SK-N-SH (cell line): ENCODE measurements around the gene DPF3. TPM values are rescaled to one million over a fixed set of nuclear protein-coding genes. Genes with fewer than 3 reads are reported as not detected.

Experiments used
- CTCF ChIA-PET: fragments of 300-600, 350-600 bp; formaldehyde crosslinking; extraction: SDS; loops from one replicate; lab custom pipeline; 2021; lab: Yijun Ruan, JAX
- POLR2A ChIA-PET: fragments of 350-600 bp; sonication (Branson Sonifier 250); formaldehyde crosslinking; extraction: SDS; loops from one replicate; lab custom pipeline; 2020; ENCODE audit warnings: antibody characterized with exemption, inconsistent platforms; lab: Yijun Ruan, JAX
- DNase-seq: peaks from one replicate; pipeline ENCODE4 v3.0.0; 2012
- H2AFZ ChIP-seq: fragments of 200-600 bp; sonication (generic); 2 replicates; pipeline ENCODE4 v1.8.1; 2016; ENCODE audit warnings: antibody characterized with exemption, mild to moderate bottlenecking, low read depth
- H3F3A ChIP-seq: fragments of 200-600 bp; sonication (generic); replicated peaks from 2 replicates; pipeline ENCODE3; 2016; ENCODE audit warnings: antibody characterized with exemption, mild to moderate bottlenecking; ENCODE audit not compliant: insufficient read depth
- H3K27ac ChIP-seq, 2 experiments: fragments of 200-500 bp in 1 of 2; fragments of 200-600 bp in 1 of 2; sonication (Bioruptor generic) in 1 of 2; sonication (generic), shearing (Covaris generic) in 1 of 2; 2 replicates each; pipeline versions ENCODE4 v1.5.1 to v1.6.1; 2014 to 2016; ENCODE audit warnings: low read depth in 2 of 2, inconsistent platforms in 1 of 2, low read length in 1 of 2, mild to moderate bottlenecking in 1 of 2, mixed read lengths in 1 of 2
- H3K27me3 ChIP-seq: fragments of 200-600 bp; sonication (generic), shearing (Covaris generic); 2 replicates; pipeline ENCODE4 v1.6.1; 2016; ENCODE audit warnings: mixed run types; ENCODE audit not compliant: insufficient read depth
- H3K36me3 ChIP-seq, 2 experiments: fragments of 200-500 bp in 1 of 2; fragments of 200-600 bp in 1 of 2; sonication (Bioruptor generic) in 1 of 2; sonication (generic) in 1 of 2; replicated peaks in 1 of 2; 2 replicates each; pipeline versions ENCODE3 to v1.5.1; 2014 to 2016; ENCODE audit warnings: low read length in 1 of 2, mild to moderate bottlenecking in 1 of 2; ENCODE audit not compliant: insufficient read depth in 2 of 2, control insufficient read depth in 1 of 2
- H3K4me1 ChIP-seq, 2 experiments: fragments of 200-500 bp in 1 of 2; fragments of 200-600 bp in 1 of 2; sonication (Bioruptor generic) in 1 of 2; sonication (generic), shearing (Covaris generic) in 1 of 2; 2 replicates each; pipeline versions ENCODE4 v1.5.1 to v1.6.1; 2014 to 2016; ENCODE audit warnings: low read depth in 1 of 2, low read length in 1 of 2, mixed run types in 1 of 2; ENCODE audit not compliant: insufficient read depth in 2 of 2, control insufficient read depth in 1 of 2
- H3K4me2 ChIP-seq: fragments of 200-600 bp; sonication (generic), shearing (Covaris generic); 2 replicates; pipeline ENCODE4 v1.6.1; 2017; ENCODE audit warnings: mixed run types
- H3K4me3 ChIP-seq, 2 experiments: fragments of 200-500 bp in 1 of 2; fragments of 200-600 bp in 1 of 2; sonication (Bioruptor generic) in 1 of 2; sonication (generic), shearing (Covaris generic) in 1 of 2; 2 replicates each; pipeline versions ENCODE4 v1.5.1 to v1.8.1; 2014 to 2016; ENCODE audit warnings: low read depth in 2 of 2, inconsistent platforms in 1 of 2, low read length in 1 of 2, mild to moderate bottlenecking in 1 of 2, mixed read lengths in 1 of 2, moderate library complexity in 1 of 2
- H3K79me2 ChIP-seq: fragments of 200-600 bp; sonication (generic); 2 replicates; pipeline ENCODE4 v1.8.1; 2017; ENCODE audit warnings: mild to moderate bottlenecking; ENCODE audit not compliant: insufficient read depth
- H3K9ac ChIP-seq: fragments of 200-600 bp; sonication (generic); 2 replicates; pipeline ENCODE4 v1.6.1; 2017; ENCODE audit warnings: mixed run types
- H3K9me2 ChIP-seq: fragments of 200-600 bp; sonication (generic); 2 replicates; pipeline ENCODE4 v1.6.1; 2017; ENCODE audit warnings: mixed run types
- H3K9me3 ChIP-seq: fragments of 200-600 bp; sonication (generic); 2 replicates; pipeline ENCODE4 v1.6.1; 2017; ENCODE audit warnings: mixed run types, mild to moderate bottlenecking, moderate library complexity
- H4K20me1 ChIP-seq: fragments of 200-600 bp; sonication (generic); 2 replicates; pipeline ENCODE4 v1.6.1; 2017; ENCODE audit warnings: mild to moderate bottlenecking, mixed run types; ENCODE audit not compliant: insufficient read depth
- CHD2 ChIP-seq: fragments of 150-350 bp; IDR thresholded peaks from 2 replicates; pipeline ENCODE4 v1.6.1; 2018; ENCODE audit warnings: low read length; ENCODE audit not compliant: partially characterized antibody
- ELF1 ChIP-seq: IDR thresholded peaks from 2 replicates; pipeline ENCODE4 v1.4.0; 2012
- EZH2phosphoT487 ChIP-seq: fragments of 200-600 bp; sonication (generic); IDR thresholded peaks from 2 replicates; pipeline ENCODE4 v1.6.1; 2017; ENCODE audit warnings: low read depth, mixed run types, mild to moderate bottlenecking, antibody characterized with exemption, moderate library complexity, borderline replicate concordance
- FOSL2 ChIP-seq: IDR thresholded peaks from 2 replicates; pipeline ENCODE4 v1.4.0; 2012; ENCODE audit warnings: low read depth, mild to moderate bottlenecking, moderate library complexity, borderline replicate concordance
- FOXJ3 ChIP-seq: sonication (generic); formaldehyde crosslinking; IDR thresholded peaks from 2 replicates; pipeline ENCODE4 v1.5.1; 2020; ENCODE audit warnings: mild to moderate bottlenecking, missing genetic modification reagents
- FOXM1 ChIP-seq: IDR thresholded peaks from 2 replicates; pipeline ENCODE4 v1.4.0; 2012; ENCODE audit warnings: low read depth, mild to moderate bottlenecking
- GABPA ChIP-seq: IDR thresholded peaks from 2 replicates; pipeline ENCODE4 v1.4.0; 2012; ENCODE audit warnings: low read depth, mild to moderate bottlenecking
- GATA2 ChIP-seq: sonication (generic); formaldehyde crosslinking; IDR thresholded peaks from 2 replicates; pipeline ENCODE4 v1.5.0; 2020; ENCODE audit warnings: mild to moderate bottlenecking, missing genetic modification reagents
- JUND ChIP-seq: IDR thresholded peaks from 2 replicates; pipeline ENCODE4 v1.4.0; 2012
- MEF2A ChIP-seq: IDR thresholded peaks from 2 replicates; pipeline ENCODE4 v1.4.0; 2012; ENCODE audit warnings: low read depth, borderline replicate concordance
- MXI1 ChIP-seq: IDR thresholded peaks from 2 replicates; pipeline ENCODE4 v1.6.1; 2012; ENCODE audit warnings: mild to moderate bottlenecking, low read depth, low read length, improper control_type of control experiment
- NFIC ChIP-seq: IDR thresholded peaks from 2 replicates; pipeline ENCODE4 v1.4.0; 2012; ENCODE audit warnings: borderline replicate concordance
- RAD21 ChIP-seq: IDR thresholded peaks from 2 replicates; pipeline ENCODE4 v1.6.1; 2012; ENCODE audit warnings: mild to moderate bottlenecking, low read length
- RCOR1 ChIP-seq: fragments of 150-350 bp; IDR thresholded peaks from 2 replicates; pipeline ENCODE4 v1.6.1; 2017; ENCODE audit warnings: antibody characterized with exemption, low read length
- RFX5 ChIP-seq: IDR thresholded peaks from 2 replicates; pipeline ENCODE4 v1.6.1; 2012; ENCODE audit warnings: mild to moderate bottlenecking, improper control_type of control experiment, low read length
- SIN3A ChIP-seq: IDR thresholded peaks from 2 replicates; pipeline ENCODE4 v1.6.1; 2012; ENCODE audit warnings: low read depth, mild to moderate bottlenecking, low read length, moderate library complexity, borderline replicate concordance
- SMC3 ChIP-seq: IDR thresholded peaks from 2 replicates; pipeline ENCODE4 v1.6.1; 2012; ENCODE audit warnings: low read depth, low read length, improper control_type of control experiment
- TAF1 ChIP-seq: IDR thresholded peaks from 2 replicates; pipeline ENCODE4 v1.6.1; 2012; ENCODE audit warnings: low read depth, mild to moderate bottlenecking, low read length, moderate library complexity, borderline replicate concordance
- TCF12 ChIP-seq: IDR thresholded peaks from 2 replicates; pipeline ENCODE4 v1.4.0; 2012
- TEAD4 ChIP-seq: IDR thresholded peaks from 2 replicates; pipeline ENCODE4 v1.4.0; 2012; ENCODE audit warnings: mild to moderate bottlenecking, borderline replicate concordance; ENCODE audit not compliant: insufficient read depth
- YY1 ChIP-seq: IDR thresholded peaks from 2 replicates; pipeline ENCODE4 v1.4.0; 2012; ENCODE audit warnings: low read depth, mild to moderate bottlenecking
- WGBS: methylation state at CpG from one replicate; pipeline ENCODE4 v1.1.6; 2017; ENCODE audit warnings: low lambda C conversion rate; 5-methylcytosine and 5-hydroxymethylcytosine counted together
- polyA plus RNA-seq, 3 experiments: library from polyadenylated mRNA; depleted of rRNA; stranded (reverse); fragments of >200 nt; gene quantifications; 2 replicates each; pipeline ENCODE4 v1.2.3, GENCODE V29; 2012
- TF ChIP-seq, protein P1 (sequence below): fragments of 150-350 bp; IDR thresholded peaks from 2 replicates; pipeline ENCODE4 v1.6.1; 2017; ENCODE audit warnings: antibody characterized with exemption, low read length, low read depth, borderline replicate concordance
- TF ChIP-seq, protein P2 (sequence below): fragments of 150-350 bp; IDR thresholded peaks from 2 replicates; pipeline ENCODE4 v1.6.1; 2016; ENCODE audit warnings: mild to moderate bottlenecking, low read depth, low read length
- TF ChIP-seq, protein P3 (sequence below): IDR thresholded peaks from 2 replicates; pipeline ENCODE4 v1.6.1; 2012; ENCODE audit warnings: mild to moderate bottlenecking, low read depth, low read length, moderate library complexity
- TF ChIP-seq, protein P4 (sequence below): fragments of 200-600 bp; sonication (generic); IDR thresholded peaks from 2 replicates; pipeline ENCODE4 v1.6.1; 2017; ENCODE audit warnings: antibody characterized with exemption, mild to moderate bottlenecking, moderate library complexity
- TF ChIP-seq, protein P5 (sequence below): IDR thresholded peaks from 2 replicates; pipeline ENCODE4; 2012
- TF ChIP-seq, protein P6 (sequence below): IDR thresholded peaks from 2 replicates; pipeline ENCODE4 v1.4.0; 2012; ENCODE audit warnings: low read depth

The DPF3 gene
- polyA plus RNA-seq, 1 of the 3 experiments (the other 2 are of a cell fraction): 2.8 TPM

- H3K9ac ChIP-seq: no peak overlapping the region
- no peaks in the 10 kb centered on the region for H3F3A ChIP-seq
- no peaks in the 10 kb centered on the region for H3K36me3 ChIP-seq
- 45% methylated on average over 3 of the region's 3 CpGs for WGBS
- POLR2A ChIA-PET: no interaction called here
- H3K79me2 ChIP-seq: no peaks in the 10 kb centered on the region
- H4K20me1 ChIP-seq: no peaks in the 10 kb centered on the region
- peak; percentile 71 for DNase-seq
- H3K27me3 ChIP-seq: no peaks in the 10 kb centered on the region
- H3K9me3 ChIP-seq: no peaks in the 10 kb centered on the region
- H3K4me2 ChIP-seq: no peak overlapping the region
- peaks cover 23 to 54% of the 10 kb centered on the region in 2 experiments; a peak in 3 of 4 replicates for H3K4me1 ChIP-seq
- CTCF ChIA-PET: interaction anchor here (1.2 to 5.0 kb wide), 8 partner anchors 11 to 221 kb away, joined by 3 to 42 read pairs (median 6); partner anchors contain the start of gene DPF3
- H3K9me2 ChIP-seq: no peaks in the 10 kb centered on the region
- no peak overlapping the region; a peak in 1 of 4 replicates for H3K4me3 ChIP-seq
- peak overlapping the region in 1 of 2 experiments; percentile 89; a peak in 2 of 4 replicates for H3K27ac ChIP-seq
- no peak overlapping the region for H2AFZ ChIP-seq
- TF ChIP-seq SIN3A (no peak), FOXJ3 (CRISPR knock-in tag) (no peak), CHD2 (no peak), YY1 (peak; percentile 13; the same call in 1 of the 2 replicates), GABPA (no peak), FOXM1 (no peak), SMC3 (0 out of 2 replicates have a peak, but pooled peaks have one; percentile 29), EZH2phosphoT487 (no peak), TAF1 (no peak), MXI1 (no peak), GATA2 (CRISPR knock-in tag) (no peak), RFX5 (no peak), TCF12 (peak; percentile 73; the same call in 1 of the 2 replicates), TEAD4 (no peak), FOSL2 (no peak), RAD21 (peak; percentile 53), ELF1 (no peak), MEF2A (no peak), RCOR1 (no peak), NFIC (no peak; the same call in 1 of the 2 replicates), JUND (no peak)
- TF ChIP-seq, protein P1, sequence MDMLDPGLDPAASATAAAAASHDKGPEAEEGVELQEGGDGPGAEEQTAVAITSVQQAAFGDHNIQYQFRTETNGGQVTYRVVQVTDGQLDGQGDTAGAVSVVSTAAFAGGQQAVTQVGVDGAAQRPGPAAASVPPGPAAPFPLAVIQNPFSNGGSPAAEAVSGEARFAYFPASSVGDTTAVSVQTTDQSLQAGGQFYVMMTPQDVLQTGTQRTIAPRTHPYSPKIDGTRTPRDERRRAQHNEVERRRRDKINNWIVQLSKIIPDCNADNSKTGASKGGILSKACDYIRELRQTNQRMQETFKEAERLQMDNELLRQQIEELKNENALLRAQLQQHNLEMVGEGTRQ: no peak
- TF ChIP-seq, protein P2, sequence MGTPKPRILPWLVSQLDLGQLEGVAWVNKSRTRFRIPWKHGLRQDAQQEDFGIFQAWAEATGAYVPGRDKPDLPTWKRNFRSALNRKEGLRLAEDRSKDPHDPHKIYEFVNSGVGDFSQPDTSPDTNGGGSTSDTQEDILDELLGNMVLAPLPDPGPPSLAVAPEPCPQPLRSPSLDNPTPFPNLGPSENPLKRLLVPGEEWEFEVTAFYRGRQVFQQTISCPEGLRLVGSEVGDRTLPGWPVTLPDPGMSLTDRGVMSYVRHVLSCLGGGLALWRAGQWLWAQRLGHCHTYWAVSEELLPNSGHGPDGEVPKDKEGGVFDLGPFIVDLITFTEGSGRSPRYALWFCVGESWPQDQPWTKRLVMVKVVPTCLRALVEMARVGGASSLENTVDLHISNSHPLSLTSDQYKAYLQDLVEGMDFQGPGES: no peak
- TF ChIP-seq, protein P3, sequence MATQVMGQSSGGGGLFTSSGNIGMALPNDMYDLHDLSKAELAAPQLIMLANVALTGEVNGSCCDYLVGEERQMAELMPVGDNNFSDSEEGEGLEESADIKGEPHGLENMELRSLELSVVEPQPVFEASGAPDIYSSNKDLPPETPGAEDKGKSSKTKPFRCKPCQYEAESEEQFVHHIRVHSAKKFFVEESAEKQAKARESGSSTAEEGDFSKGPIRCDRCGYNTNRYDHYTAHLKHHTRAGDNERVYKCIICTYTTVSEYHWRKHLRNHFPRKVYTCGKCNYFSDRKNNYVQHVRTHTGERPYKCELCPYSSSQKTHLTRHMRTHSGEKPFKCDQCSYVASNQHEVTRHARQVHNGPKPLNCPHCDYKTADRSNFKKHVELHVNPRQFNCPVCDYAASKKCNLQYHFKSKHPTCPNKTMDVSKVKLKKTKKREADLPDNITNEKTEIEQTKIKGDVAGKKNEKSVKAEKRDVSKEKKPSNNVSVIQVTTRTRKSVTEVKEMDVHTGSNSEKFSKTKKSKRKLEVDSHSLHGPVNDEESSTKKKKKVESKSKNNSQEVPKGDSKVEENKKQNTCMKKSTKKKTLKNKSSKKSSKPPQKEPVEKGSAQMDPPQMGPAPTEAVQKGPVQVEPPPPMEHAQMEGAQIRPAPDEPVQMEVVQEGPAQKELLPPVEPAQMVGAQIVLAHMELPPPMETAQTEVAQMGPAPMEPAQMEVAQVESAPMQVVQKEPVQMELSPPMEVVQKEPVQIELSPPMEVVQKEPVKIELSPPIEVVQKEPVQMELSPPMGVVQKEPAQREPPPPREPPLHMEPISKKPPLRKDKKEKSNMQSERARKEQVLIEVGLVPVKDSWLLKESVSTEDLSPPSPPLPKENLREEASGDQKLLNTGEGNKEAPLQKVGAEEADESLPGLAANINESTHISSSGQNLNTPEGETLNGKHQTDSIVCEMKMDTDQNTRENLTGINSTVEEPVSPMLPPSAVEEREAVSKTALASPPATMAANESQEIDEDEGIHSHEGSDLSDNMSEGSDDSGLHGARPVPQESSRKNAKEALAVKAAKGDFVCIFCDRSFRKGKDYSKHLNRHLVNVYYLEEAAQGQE: no peak
- TF ChIP-seq, protein P4, sequence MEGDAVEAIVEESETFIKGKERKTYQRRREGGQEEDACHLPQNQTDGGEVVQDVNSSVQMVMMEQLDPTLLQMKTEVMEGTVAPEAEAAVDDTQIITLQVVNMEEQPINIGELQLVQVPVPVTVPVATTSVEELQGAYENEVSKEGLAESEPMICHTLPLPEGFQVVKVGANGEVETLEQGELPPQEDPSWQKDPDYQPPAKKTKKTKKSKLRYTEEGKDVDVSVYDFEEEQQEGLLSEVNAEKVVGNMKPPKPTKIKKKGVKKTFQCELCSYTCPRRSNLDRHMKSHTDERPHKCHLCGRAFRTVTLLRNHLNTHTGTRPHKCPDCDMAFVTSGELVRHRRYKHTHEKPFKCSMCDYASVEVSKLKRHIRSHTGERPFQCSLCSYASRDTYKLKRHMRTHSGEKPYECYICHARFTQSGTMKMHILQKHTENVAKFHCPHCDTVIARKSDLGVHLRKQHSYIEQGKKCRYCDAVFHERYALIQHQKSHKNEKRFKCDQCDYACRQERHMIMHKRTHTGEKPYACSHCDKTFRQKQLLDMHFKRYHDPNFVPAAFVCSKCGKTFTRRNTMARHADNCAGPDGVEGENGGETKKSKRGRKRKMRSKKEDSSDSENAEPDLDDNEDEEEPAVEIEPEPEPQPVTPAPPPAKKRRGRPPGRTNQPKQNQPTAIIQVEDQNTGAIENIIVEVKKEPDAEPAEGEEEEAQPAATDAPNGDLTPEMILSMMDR: peak; percentile 28
- TF ChIP-seq, protein P5, sequence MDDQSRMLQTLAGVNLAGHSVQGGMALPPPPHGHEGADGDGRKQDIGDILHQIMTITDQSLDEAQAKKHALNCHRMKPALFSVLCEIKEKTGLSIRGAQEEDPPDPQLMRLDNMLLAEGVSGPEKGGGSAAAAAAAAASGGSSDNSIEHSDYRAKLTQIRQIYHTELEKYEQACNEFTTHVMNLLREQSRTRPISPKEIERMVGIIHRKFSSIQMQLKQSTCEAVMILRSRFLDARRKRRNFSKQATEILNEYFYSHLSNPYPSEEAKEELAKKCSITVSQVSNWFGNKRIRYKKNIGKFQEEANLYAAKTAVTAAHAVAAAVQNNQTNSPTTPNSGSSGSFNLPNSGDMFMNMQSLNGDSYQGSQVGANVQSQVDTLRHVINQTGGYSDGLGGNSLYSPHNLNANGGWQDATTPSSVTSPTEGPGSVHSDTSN: no peak
- TF ChIP-seq, protein P6, sequence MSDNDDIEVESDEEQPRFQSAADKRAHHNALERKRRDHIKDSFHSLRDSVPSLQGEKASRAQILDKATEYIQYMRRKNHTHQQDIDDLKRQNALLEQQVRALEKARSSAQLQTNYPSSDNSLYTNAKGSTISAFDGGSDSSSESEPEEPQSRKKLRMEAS: no peak
Observed at GRCh38 chr14:72736308-72736707, 157.6 kb downstream of the DPF3 start.
